Activated CD4-positive, alpha-beta memory T cell treated with anti-CD3 and anti-CD28 coated beads for 36 hours (primary cell): ENCODE data around the gene GUCY1A2. TPM values are rescaled to one million over a fixed set of nuclear protein-coding genes. Genes with fewer than 3 reads are reported as not detected.
"Not testable (repeated sequence)": the region's sequence is repeated elsewhere in the genome, so short reads cannot be mapped to it uniquely, and the experiment has no call there.

Experiments used
- CTCF ChIA-PET: fragments of 350-600 bp; sonication (Branson Sonifier 250); formaldehyde crosslinking; loops from one replicate; lab custom pipeline; 2021; ENCODE audit warnings: antibody characterized with exemption, inconsistent platforms; lab: Charles Lee
- POLR2A ChIA-PET: fragments of 350-600 bp; sonication (Branson Sonifier 250); formaldehyde crosslinking; loops from one replicate; lab custom pipeline; 2021; ENCODE audit warnings: antibody characterized with exemption; lab: Charles Lee
- DNase-seq: peaks from one replicate; pipeline ENCODE4 v3.0.0-alpha.2; 2020
- H3K27ac Mint-ChIP-seq: one replicate; pipeline ENCODE4 v1.8.0; 2021; ENCODE audit warnings: mixed read lengths
- H3K27me3 Mint-ChIP-seq: one replicate; pipeline ENCODE4 v1.8.0; 2021; ENCODE audit warnings: mixed read lengths
- H3K36me3 Mint-ChIP-seq: one replicate; pipeline ENCODE4 v1.8.0; 2021; ENCODE audit warnings: mixed read lengths
- H3K4me1 Mint-ChIP-seq: one replicate; pipeline ENCODE4 v1.8.0; 2021; ENCODE audit warnings: low read depth, mixed read lengths
- H3K4me3 Mint-ChIP-seq: one replicate; pipeline ENCODE4 v1.8.0; 2021; ENCODE audit warnings: mild to moderate bottlenecking, mixed read lengths
- H3K9me3 Mint-ChIP-seq: one replicate; pipeline ENCODE4 v1.8.0; 2021; ENCODE audit warnings: mixed read lengths
- intact Hi-C: fragments of 100-400 bp; cut with micrococcal nuclease; formaldehyde crosslinking; loops from one replicate; pipeline ENCODE4 v1.15.1; 2023
- total RNA-seq, 2 experiments: library from RNA; stranded (reverse); gene quantifications; one replicate each; pipeline ENCODE4 v1.2.3, GENCODE V29; 2021

Gene GUCY1A2
- total RNA-seq, 2 experiments from 2014 or later: not detected

- intact Hi-C loops: no loop called here
- no peaks in the 10 kb centered on the region for H3K36me3 Mint-ChIP-seq
- no peak overlapping the region for H3K27ac Mint-ChIP-seq
- no peak overlapping the region for H3K4me3 Mint-ChIP-seq
- DNase-seq: no peak
- no peaks in the 10 kb centered on the region for H3K4me1 Mint-ChIP-seq
- CTCF ChIA-PET: no interaction called here
- peaks cover 40% of the 10 kb centered on the region for H3K9me3 Mint-ChIP-seq
- POLR2A ChIA-PET: no interaction called here
- no peaks in the 10 kb centered on the region for H3K27me3 Mint-ChIP-seq
Observed at GRCh38 chr11:106853850-106854401, 164.3 kb downstream of the GUCY1A2 start.

GRCh38 chr11:106852779-106853178 is 165.5 kb downstream of the GUCY1A2 start:
- Mint-ChIP-seq H3K36me3 (no peaks in the 10 kb centered on the region), H3K4me3 (no peak overlapping the region), H3K9me3 (peaks cover 43% of the 10 kb centered on the region), H3K4me1 (no peaks in the 10 kb centered on the region), H3K27me3 (no peaks in the 10 kb centered on the region), H3K27ac (no peak overlapping the region)
- intact Hi-C loops: no loop called here
- CTCF ChIA-PET: no interaction called here
- POLR2A ChIA-PET: no interaction called here
- DNase-seq: no peak

GRCh38 chr11:106848526-106848925 is 169.8 kb downstream of the GUCY1A2 start:
- POLR2A ChIA-PET: no interaction called here
- no peaks in the 10 kb centered on the region for H3K27me3 Mint-ChIP-seq
- no peak overlapping the region for H3K4me3 Mint-ChIP-seq
- DNase-seq: no peak
- no peaks in the 10 kb centered on the region for H3K4me1 Mint-ChIP-seq
- intact Hi-C loops: no loop called here
- CTCF ChIA-PET: no interaction called here
- no peaks in the 10 kb centered on the region for H3K36me3 Mint-ChIP-seq
- H3K9me3 Mint-ChIP-seq: peaks cover 28% of the 10 kb centered on the region
- H3K27ac Mint-ChIP-seq: no peak overlapping the region

GRCh38 chr11:106842134-106842533 is 176.1 kb downstream of the GUCY1A2 start:
- CTCF ChIA-PET: no interaction called here
- no peaks in the 10 kb centered on the region for H3K4me1 Mint-ChIP-seq
- intact Hi-C loops: no loop called here
- no peak for DNase-seq
- H3K27me3 Mint-ChIP-seq: no peaks in the 10 kb centered on the region
- H3K27ac Mint-ChIP-seq: no peak overlapping the region
- no peak overlapping the region for H3K4me3 Mint-ChIP-seq
- H3K9me3 Mint-ChIP-seq: peaks cover 14% of the 10 kb centered on the region
- no peaks in the 10 kb centered on the region for H3K36me3 Mint-ChIP-seq
- POLR2A ChIA-PET: no interaction called here

DNA sequence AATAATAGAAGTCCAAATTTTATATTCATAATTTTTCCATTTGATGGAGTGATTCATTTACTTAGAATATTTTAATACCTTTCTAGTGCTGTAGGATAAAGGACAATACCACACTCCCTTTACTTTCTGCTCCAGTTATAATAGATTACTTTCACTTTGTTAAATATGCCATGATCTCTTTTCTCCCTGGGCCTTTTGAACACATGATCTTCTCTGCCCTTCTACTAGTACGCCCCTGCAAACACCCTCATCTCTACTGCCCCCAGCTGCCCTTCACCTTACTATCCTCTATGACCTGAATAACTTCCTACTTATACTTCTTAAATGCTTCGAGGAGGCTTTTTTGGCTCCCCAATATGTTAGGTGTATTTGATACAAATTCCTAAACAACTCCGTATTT is 177.3 kb downstream of the GUCY1A2 start:
- no peak overlapping the region for H3K4me3 Mint-ChIP-seq
- no peaks in the 10 kb centered on the region for H3K4me1 Mint-ChIP-seq
- peaks cover 16% of the 10 kb centered on the region for H3K9me3 Mint-ChIP-seq
- no peak for DNase-seq
- H3K27ac Mint-ChIP-seq: no peak overlapping the region
- no peaks in the 10 kb centered on the region for H3K36me3 Mint-ChIP-seq
- no peaks in the 10 kb centered on the region for H3K27me3 Mint-ChIP-seq
- ChIA-PET CTCF (no interaction called here), POLR2A (no interaction called here)
- intact Hi-C loops: no loop called here

DNA sequence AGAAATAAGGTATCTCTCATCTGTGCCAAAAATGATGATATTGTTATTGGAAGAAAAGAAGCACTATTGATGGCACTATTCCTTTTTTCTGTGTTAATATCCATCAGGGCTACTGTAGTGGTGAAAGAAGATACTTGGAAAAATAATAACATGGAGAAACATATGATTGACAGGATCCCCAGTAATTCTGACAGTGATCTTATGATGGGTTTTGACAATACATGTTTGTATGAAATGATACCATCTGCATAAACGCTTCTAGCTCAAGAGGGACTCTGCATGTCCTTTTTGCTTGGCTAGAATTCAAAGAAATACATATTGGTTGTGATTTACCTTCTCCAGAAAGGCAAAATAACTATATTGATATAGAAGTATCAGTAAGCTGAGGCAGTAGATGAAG is 178.1 kb downstream of the GUCY1A2 start:
- DNase-seq: no peak
- H3K36me3 Mint-ChIP-seq: no peaks in the 10 kb centered on the region
- POLR2A ChIA-PET: no interaction called here
- H3K4me3 Mint-ChIP-seq: no peak overlapping the region
- intact Hi-C loops: no loop called here
- CTCF ChIA-PET: no interaction called here
- no peaks in the 10 kb centered on the region for H3K4me1 Mint-ChIP-seq
- no peaks in the 10 kb centered on the region for H3K27me3 Mint-ChIP-seq
- H3K9me3 Mint-ChIP-seq: peaks cover 10% of the 10 kb centered on the region
- no peak overlapping the region for H3K27ac Mint-ChIP-seq

DNA sequence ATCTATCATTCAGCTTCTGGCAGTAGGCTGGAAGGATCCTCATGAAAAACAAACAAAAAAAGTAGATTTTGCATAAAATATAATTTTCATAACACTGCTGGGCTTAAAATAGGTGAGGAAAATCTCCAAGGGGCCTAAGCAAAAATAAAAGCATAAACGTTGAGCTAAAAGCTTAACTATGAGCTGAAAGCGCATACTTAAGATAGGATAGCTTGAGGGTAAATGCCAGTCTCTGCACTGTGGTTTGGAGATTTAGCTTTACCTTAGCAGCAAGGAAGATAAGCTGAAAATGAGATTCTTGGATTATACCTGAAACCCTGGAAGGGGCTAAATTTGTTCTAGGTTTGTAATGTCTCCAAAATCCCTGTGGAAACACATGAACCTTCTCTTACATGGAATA is 183.7 kb downstream of the GUCY1A2 start:
- H3K4me3 Mint-ChIP-seq: no peak overlapping the region
- H3K27me3 Mint-ChIP-seq: no peaks in the 10 kb centered on the region
- H3K27ac Mint-ChIP-seq: no peak overlapping the region
- peaks cover 10% of the 10 kb centered on the region for H3K9me3 Mint-ChIP-seq
- no peaks in the 10 kb centered on the region for H3K4me1 Mint-ChIP-seq
- DNase-seq: no peak
- intact Hi-C loops: no loop called here
- ChIA-PET POLR2A (no interaction called here), CTCF (no interaction called here)
- no peaks in the 10 kb centered on the region for H3K36me3 Mint-ChIP-seq

- no peaks in the 10 kb centered on the region for H3K27me3 Mint-ChIP-seq
- no peaks in the 10 kb centered on the region for H3K36me3 Mint-ChIP-seq
- no peak for DNase-seq
- ChIA-PET POLR2A (no interaction called here), CTCF (no interaction called here)
- no peak overlapping the region for H3K27ac Mint-ChIP-seq
- intact Hi-C loops: no loop called here
- H3K4me1 Mint-ChIP-seq: no peaks in the 10 kb centered on the region
- no peak overlapping the region for H3K4me3 Mint-ChIP-seq
- peaks cover 22% of the 10 kb centered on the region for H3K9me3 Mint-ChIP-seq
Observed at GRCh38 chr11:106828976-106829375, 189.3 kb downstream of the GUCY1A2 start.

GRCh38 chr11:106828576-106828975 is 189.7 kb downstream of the GUCY1A2 start:
- POLR2A ChIA-PET: no interaction called here
- no peaks in the 10 kb centered on the region for H3K36me3 Mint-ChIP-seq
- intact Hi-C loops: no loop called here
- no peaks in the 10 kb centered on the region for H3K27me3 Mint-ChIP-seq
- H3K4me1 Mint-ChIP-seq: no peaks in the 10 kb centered on the region
- no peak overlapping the region for H3K27ac Mint-ChIP-seq
- CTCF ChIA-PET: no interaction called here
- no peak overlapping the region for H3K4me3 Mint-ChIP-seq
- peaks cover 22% of the 10 kb centered on the region for H3K9me3 Mint-ChIP-seq
- no peak for DNase-seq

GRCh38 chr11:106827687-106828086 is 190.6 kb downstream of the GUCY1A2 start:
- H3K36me3 Mint-ChIP-seq: no peaks in the 10 kb centered on the region
- intact Hi-C loops: no loop called here
- POLR2A ChIA-PET: no interaction called here
- H3K4me1 Mint-ChIP-seq: no peaks in the 10 kb centered on the region
- CTCF ChIA-PET: no interaction called here
- no peak for DNase-seq
- H3K4me3 Mint-ChIP-seq: no peak overlapping the region
- no peaks in the 10 kb centered on the region for H3K27me3 Mint-ChIP-seq
- peaks cover 24% of the 10 kb centered on the region for H3K9me3 Mint-ChIP-seq
- H3K27ac Mint-ChIP-seq: no peak overlapping the region

DNA sequence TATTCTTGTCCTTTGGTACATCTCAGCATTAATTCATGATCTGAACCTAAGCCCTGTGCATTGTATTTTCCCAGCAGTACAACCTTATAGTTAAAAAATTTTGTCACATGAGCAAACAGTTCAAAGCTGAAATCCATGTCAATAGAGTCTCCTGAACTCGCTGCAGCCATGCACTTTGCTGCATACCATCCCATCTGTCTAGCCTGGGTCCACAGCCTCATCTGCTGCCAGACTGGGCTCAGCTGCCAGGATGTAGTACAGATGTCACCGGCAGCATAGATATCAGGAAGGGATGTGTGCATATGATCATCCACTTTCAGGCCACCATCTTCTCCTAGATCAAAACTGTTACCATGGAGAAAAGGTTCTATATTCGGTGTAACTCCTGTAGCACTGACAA is 191.7 kb downstream of the GUCY1A2 start:
- DNase-seq, H3K4me1 Mint-ChIP-seq, H3K27me3 Mint-ChIP-seq, H3K36me3 Mint-ChIP-seq, H3K27ac Mint-ChIP-seq, POLR2A ChIA-PET, CTCF ChIA-PET, H3K4me3 Mint-ChIP-seq, intact Hi-C loops: not testable (repeated sequence)
- H3K9me3 Mint-ChIP-seq: peaks cover 29% of the 10 kb centered on the region

DNA sequence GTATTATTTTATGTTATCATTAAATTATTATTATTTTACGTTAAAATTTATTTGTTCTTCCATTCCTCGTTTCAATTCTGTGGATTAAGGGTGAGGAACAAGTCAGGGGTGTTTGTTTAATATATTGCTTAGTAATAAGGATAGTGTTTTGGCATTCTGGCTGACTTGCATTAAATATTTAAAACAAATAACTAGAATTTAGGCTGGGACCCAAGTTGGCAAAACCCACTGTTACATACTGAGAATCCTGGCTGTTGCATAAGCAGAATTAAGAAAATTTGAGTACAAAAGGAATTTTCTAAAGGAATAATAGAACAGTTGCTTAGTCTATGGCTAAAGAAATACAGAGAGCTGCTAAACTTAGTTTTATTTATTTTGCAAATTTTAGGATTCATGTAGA is 196.4 kb downstream of the GUCY1A2 start:
- Mint-ChIP-seq H3K27me3 (no peaks in the 10 kb centered on the region), H3K27ac (no peak overlapping the region)
- intact Hi-C loops: no loop called here

GRCh38 chr11:106821291-106821690 is 197.0 kb downstream of the GUCY1A2 start:
- H3K4me1 Mint-ChIP-seq: no peaks in the 10 kb centered on the region

More for the DNA sequence above, 196.4 kb downstream of the GUCY1A2 start:
- no peak overlapping the region for H3K4me3 Mint-ChIP-seq
- no peaks in the 10 kb centered on the region for H3K4me1 Mint-ChIP-seq
- CTCF ChIA-PET: no interaction called here
- POLR2A ChIA-PET: no interaction called here
- peaks cover 20% of the 10 kb centered on the region for H3K9me3 Mint-ChIP-seq
- no peak for DNase-seq
- H3K36me3 Mint-ChIP-seq: no peaks in the 10 kb centered on the region

More at GRCh38 chr11:106821291-106821690, 197.0 kb downstream of the GUCY1A2 start:
- H3K27ac Mint-ChIP-seq: no peak overlapping the region
- H3K36me3 Mint-ChIP-seq: no peaks in the 10 kb centered on the region
- ChIA-PET POLR2A (no interaction called here), CTCF (no interaction called here)
- H3K4me3 Mint-ChIP-seq: no peak overlapping the region
- no peak for DNase-seq
- intact Hi-C loops: no loop called here
- H3K27me3 Mint-ChIP-seq: no peaks in the 10 kb centered on the region
- H3K9me3 Mint-ChIP-seq: peaks cover 20% of the 10 kb centered on the region
